ENCODE results near the gene MIB2.
A peak's percentile ranks its signal among the peaks of the same experiment; 100 is the strongest.

Gene MIB2

DNA sequence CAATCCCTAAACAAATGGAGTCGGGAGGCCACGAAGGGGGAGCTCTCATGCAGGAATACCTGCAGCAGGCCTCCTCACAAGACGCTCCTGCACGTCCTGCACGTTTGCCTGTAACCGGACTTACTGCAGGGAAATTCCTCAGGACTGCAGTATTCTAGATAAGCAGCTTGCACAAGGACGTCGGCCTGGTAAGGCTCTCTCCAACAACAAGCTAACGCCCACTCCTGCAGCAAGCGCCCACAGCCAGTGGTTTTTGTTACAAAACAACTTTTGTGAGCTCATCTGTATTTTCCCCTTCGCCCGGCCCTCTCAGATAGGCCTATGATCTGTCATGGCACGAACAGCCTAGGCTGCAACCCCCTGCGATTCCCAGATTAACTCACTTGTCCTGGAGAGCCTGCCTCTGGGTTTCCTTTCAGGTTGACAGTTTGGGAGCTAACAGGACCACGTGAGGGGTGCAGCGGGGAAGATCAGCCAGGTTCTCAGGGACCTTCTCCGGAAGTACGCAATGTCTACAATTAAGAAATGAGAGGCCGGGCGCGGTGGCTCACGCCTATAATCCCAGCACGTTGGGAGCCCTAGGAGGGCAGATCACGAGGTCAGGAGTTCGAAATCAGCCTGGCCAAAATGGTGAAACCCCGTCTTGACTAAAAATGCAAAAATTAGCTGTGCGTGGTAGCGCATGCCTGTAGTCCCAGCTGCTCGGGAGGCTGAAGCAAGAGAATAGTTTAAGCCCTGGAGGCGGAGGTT is 921 bp upstream of the MIB2 start:
- peak; percentile 43 to 44 for DNase-seq (ENCODE audit: low read depth in 2 of 2, low spot score in 1 of 2)

DNA sequence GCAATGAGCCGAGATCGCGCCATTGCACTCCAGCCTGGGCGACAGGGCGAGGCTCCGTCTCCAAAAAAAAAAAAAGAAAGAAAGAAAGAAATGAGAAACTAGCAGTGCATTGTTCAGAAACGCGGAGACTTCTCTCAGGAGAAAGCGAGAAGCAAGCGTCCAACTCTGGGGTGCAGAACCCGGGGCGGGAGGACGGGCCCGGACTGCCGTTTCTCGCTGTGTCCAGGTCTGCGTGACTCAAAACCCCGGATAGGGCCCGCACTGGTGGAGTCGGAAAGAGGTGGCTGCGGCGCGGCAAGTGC is 395 bp upstream of the MIB2 start:
- no peak for DNase-seq (ENCODE audit: low read depth in 2 of 2, low spot score in 1 of 2)

DNA sequence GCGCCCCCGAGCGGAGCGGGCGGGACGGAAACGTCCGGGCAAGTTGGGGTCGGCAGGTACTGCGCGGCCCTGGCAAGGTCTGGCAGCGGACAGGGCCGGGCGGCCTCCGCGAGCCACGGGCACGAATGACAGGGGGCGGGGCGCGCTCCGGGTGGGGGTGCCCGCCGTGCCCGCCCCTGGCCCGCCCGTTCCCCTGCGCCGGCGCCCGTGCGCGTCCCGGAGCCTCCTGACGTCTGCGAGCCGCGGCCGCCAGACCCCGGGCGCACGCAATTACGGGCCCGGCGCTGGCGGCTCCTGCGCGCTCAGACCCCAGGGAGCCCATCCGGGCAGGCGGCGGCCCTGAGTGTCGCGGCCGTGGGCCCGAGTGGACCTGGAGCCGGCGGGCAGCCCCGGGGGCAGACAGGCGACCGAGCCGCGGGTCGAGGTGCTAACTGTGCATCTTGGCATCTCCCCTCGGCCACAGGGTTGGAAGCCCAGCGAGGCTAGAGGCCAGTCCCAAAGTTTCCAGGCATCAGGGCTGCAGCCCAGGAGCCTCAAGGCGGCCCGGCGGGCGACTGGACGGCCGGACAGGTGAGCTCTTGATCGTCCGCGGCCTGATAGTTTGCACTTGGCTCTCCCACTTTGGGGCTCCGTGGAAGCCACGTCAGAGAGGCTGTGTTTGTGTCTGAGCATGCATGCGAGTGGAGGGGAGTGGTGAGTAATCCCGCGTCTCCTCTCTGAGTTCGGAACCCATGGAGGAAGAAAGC is 918 bp downstream of the MIB2 start:
- DNase-seq (ENCODE audit: low read depth in 2 of 2, low spot score in 1 of 2), result no peak

DNA sequence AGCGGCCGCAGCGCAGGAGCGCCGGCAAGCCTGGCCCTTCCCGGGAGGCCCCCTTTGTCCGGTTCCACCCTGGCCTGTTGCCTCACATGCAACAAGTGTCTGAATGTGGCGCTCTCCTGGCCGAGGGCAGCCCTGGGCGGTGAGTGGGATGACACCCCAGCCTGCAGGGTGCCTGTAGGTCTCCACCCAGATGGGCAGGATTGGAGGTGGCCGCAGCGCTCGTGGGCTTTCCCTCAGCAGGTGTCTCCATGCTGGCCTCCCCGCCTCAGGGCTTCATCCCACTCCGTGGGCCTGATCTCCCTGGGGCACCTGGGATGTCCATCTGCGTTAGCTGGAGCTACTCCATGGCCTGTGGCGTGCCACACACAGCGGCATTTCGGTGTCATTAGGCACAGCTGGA is 1.5 kb downstream of the MIB2 start:
- DNase-seq (ENCODE audit: low read depth in 2 of 2, low spot score in 1 of 2), result no peak

DNA sequence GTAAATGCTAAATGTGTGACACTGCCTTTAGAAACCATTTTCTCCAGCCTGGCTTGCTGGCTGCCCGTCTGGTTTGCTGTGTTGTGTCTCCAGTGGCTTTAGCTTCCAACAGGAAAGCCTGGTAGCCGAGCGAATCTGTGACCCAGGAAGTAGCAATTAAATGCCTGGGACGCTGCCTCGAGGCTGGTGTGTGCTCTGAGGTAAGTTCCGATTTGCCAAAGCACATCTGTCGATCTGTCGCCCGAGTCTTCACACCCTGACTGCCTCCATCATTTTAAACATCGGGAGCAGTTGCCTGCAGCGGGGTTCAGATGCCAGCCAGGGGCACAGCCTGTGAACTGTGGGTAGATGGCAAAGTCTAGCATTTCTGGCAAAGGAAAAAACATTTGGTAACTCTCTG is 2.2 kb downstream of the MIB2 start:
- DNase-seq (ENCODE audit: low read depth in 2 of 2, low spot score in 1 of 2), result no peak

DNA sequence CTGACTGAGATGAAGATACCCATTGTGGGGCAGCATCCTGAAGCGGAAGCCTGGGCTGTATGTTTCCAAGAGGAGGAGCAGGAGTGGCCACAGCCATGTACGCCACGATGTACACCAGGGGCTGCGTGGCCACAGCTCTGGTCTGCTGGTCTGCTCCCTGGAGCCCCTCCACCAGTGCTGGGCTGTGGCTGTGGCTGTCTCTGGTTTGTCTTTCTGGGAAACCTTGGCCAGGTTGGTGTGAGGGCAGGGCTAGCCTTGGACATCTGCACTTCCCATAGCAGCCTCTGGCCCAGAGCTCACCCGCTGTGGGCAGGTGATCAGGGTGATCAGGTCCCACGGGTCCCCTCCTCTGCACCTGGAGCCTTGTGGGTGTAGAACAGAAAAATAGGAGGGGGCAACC is 2.6 kb downstream of the MIB2 start:
- DNase-seq (ENCODE audit: low read depth in 2 of 2, low spot score in 1 of 2), result no peak

DNA sequence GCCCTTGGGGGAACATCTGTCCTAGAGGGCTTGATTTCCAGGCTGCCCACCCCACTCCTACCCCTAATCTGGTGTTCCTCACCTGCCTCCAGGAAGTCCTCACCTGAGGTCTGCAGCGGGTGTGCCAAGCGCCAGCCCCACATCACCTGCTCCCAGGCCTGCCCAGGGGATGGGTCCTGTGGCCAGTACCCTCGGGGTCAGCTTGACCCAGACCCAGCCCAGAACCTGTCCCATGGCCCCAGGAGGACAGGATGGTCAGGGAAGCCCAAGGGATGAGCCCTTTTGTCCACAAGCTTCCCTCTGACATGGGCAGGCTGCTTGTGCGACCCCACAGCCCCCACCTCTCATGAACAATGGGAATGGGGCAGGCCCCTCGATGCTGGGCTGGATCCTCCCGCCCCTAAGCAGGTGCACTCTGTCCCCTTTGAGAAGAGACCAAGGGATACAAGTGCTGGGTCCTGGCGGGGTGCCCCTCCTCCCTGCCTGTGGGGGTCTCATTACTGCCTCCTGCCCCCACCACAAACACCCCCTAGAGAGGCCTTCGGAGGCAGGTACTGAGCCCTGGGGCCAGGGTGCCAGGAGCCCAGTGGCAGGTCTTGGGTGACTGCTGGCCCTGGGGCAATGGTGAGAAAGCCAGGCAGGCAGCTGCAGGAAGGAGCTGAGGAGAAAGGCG is 3.2 kb downstream of the MIB2 start:
- DNase-seq (ENCODE audit: low read depth in 2 of 2, low spot score in 1 of 2), result no peak

DNA sequence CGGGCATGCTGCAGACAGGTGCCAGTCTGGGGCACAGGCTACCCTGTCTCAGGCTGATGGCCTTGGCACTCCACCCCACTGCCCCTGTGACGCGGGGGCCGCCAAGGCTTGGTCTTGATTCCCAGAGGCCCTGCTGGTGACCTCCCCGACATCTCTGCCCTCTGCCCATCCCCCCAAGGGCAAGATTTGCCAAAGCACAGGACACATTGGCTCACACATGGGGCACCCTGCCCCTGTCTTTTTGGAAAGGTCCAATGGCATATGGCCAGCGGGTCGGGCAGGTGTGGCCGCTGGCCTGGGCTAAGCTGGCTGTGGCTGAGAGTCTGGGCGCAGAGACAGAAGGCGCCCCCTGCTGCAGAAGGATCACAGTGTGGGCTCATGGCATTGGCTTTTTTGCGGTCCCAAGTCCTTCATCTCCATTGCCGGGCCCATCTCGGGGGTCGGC is 4.6 kb downstream of the MIB2 start:
- DNase-seq (ENCODE audit: low read depth in 2 of 2, low spot score in 1 of 2), result no peak

DNA sequence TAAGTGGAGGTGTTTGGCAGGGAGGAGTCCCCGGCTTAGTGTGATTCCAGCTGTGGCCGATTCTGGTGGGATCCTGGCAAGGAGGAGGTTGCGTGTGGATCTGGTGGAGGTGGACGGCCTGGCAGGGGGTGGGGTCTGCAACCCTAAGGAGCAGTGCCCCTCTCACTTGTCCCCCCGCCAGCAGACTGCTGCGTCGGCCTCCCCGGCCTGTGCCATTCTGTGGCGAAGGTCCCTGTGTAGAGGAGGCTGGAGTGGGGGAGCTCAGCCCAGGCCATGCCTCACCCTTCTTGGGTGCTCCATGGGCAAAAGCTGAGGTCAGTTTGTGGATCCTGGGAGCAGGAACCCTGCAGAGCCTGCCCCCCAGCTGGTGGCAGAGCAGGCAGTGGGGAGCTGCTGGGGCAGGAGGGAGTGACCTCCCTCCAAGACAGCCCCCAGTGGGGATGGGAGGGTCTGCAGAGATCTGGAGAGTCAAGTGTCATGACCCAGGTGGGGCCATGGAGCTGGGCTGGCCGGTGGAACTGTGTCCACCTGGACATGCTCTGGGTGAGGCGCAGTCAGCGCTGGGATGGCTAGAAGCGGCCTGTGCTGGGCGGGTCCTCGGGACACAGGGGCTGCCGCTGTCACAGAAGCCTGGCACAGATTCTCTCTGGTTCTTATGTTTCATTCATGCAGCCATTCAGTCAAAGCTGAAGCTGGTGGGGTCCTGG is 5.3 kb downstream of the MIB2 start:
- no peak for DNase-seq (ENCODE audit: low read depth in 2 of 2, low spot score in 1 of 2)

DNA sequence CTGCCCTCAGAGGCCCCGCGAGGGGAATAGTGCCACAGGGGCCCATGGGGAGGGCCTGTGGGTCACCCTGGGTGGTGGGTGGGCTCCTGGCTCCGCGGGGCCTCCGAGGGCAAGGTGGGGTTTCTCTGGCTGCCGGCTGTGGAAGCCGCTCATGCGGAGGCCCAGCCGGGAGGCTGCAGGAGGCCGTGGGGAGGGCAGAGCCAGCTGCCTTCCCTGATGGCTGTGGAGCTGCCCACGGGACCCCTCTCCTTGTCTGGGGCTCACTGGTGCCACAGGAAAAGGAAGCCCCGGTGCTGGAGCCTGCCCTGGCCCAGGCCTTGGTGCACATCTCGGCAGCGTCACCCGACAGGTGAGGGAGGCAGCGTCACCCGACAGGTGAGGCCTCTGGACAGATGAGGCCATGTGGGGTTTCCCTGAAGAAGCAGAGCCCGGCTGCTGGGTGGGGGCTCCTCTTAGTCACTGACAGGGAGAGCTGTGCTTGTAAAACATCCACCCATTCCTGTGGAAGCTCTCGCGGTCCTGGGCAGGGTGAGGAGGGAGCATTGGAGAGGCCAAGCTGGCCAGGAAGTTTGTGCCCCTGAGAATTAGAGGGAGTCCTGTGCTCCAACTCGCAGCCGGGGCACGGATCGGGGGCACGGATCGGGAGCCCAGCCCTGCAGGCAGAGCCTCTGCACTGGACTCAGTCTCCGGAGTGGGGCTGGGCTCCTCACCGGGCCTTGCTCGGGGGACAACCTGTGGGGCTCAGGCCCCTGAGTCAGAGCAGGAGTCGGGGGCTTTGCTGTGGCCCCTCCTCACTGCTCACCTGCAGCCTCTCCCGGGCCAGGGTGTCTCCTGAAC is 6.1 kb downstream of the MIB2 start:
- DNase-seq (ENCODE audit: low read depth in 2 of 2, low spot score in 1 of 2), result no peak

DNA sequence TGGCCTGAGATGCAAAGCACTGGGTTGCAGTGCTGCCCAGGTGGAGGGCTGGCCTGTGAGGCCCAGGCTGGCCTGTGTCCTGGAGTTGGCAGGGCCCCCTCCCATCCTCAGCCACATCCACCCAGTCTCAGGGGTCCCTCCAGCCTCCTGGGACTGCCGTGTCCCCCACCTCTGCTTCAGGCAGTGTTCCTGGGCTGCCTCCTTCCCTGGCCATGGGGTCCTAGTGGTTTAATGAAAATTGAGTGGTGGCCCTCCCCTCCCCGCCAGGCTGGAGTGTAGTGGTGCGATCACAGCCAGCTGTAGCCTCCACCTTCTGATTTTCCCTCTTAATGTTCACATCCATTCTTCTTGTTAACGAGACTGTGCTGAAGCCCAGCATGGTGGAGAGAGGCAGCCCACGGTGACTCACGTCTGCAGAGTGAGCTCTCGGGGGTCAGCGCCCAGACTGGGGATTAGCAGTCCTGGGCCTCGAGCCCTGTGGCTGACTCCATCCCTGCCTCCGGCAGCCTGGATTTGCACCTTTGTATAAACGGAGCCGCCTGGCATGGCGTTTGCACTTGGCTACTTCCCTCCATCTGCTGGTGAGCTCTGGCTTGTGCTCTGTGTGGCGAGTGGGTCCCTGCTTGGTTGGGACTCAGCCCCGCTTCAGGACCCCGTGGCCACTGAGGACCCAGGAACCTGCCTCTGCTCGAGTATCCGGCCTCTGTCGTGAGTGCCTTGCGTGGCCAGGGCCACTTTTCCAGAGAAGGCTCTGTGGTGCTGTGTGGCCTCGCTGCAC is 6.9 kb downstream of the MIB2 start:
- no peak for DNase-seq (ENCODE audit: low read depth in 2 of 2, low spot score in 1 of 2)

DNA sequence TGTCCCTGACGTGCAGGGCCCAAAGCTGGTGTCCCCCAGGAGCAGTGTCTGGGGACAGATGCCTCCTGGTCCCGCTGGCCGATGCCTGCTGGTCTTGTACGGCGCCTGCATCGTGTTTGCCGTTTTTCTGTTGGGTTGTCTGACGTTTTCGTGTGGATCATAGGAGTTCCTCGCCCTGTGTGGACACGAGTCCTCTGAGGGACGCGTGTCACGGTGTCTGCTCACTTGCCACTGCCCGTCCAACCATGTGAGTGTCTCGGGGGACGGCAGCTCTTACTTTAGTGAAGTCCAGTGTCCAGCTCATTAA is 7.4 kb downstream of the MIB2 start:
- DNase-seq (ENCODE audit: low read depth in 2 of 2, low spot score in 1 of 2), result no peak

DNA sequence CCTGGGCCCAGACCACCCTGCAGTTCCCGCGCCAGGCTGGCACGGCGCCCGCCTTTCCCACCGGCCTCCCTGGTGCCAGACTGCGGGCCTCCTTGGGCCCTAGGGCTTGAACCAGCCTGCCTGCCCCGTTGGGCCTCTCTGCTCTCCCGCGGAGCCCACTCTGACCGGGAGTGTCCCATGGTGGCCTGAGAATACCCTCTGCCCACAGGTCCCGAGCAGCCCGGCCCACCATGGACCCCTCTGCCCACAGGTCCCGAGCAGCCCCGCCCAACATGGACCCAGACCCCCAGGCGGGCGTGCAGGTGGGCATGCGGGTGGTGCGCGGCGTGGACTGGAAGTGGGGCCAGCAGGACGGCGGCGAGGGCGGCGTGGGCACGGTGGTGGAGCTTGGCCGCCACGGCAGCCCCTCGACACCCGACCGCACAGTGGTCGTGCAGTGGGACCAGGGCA is 7.9 kb downstream of the MIB2 start:
- no peak for DNase-seq (ENCODE audit: low read depth in 2 of 2, low spot score in 1 of 2)

DNA sequence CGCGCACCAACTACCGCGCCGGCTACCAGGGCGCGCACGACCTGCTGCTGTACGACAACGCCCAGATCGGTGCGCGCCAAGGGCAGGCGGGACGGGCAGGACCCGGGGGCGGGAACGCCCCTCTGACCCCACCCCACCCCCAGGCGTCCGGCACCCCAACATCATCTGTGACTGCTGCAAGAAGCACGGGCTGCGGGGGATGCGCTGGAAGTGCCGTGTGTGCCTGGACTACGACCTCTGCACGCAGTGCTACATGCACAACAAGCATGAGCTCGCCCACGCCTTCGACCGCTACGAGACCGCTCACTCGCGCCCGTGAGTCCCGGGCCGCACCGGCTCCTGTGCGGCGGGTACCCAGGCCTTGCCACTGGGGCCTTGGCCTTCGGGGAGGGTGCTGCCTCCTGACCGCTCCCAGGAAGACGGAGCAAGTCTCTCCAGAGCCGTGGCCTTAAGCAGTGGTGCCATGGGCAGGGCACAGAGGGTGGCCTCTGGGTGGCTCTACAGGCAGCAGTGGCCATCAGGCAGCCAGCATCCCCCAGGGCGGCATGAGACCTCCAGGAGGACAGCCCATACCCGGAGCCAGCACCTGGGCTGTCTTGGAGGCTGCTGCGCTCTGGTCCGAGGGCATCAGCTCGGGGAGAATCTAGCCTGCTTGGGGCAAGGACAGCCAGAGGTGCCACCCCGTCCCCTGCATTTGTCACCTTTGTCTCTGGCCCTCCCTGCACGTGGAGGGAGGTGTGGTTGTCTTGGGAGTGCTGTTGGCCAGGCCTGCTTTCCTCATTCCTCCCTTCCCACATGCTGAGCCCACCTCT is 8.5 kb downstream of the MIB2 start:
- DNase-seq (ENCODE audit: low read depth in 2 of 2, low spot score in 1 of 2), result no peak

DNA sequence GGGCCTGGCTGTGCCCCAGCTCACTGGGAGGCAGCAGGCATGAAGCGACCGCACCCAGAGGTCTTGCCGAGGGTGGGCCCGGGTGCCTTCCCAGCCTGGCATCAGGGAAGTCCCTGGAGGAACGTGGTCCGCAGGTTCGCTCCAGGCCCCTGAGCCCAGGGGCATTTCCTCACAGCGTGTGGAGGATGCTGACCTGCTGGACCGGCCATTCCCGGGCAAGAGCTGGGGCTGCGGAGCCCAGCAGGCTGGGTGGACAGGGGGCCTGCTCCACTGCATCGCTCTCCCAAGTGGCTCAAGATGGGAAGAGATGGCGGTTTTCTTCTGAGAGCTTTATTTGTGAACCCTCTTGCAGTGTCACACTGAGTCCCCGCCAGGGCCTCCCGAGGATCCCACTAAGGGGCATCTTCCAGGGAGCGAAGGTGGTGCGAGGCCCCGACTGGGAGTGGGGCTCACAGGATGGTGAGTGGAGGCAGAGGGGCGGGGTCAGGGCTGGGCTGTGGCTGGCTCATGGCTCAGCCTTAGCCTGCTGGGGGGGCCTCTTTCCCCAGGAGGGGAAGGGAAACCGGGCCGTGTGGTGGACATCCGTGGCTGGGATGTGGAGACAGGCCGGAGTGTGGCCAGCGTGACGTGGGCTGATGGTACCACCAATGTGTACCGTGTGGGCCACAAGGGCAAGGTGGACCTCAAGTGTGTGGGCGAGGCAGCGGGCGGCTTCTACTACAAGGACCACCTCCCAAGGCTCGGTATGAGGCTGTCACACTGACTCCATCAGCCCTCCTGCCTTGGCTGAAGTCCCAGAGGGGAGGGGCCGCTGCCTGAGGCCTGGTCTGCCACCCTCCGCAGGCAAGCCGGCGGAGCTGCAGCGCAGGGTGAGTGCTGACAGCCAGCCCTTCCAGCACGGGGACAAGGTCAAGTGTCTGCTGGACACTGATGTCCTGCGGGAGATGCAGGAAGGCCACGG is 9.4 kb downstream of the MIB2 start:
- DNase-seq (ENCODE audit: low read depth in 2 of 2, low spot score in 1 of 2), result no peak

DNA sequence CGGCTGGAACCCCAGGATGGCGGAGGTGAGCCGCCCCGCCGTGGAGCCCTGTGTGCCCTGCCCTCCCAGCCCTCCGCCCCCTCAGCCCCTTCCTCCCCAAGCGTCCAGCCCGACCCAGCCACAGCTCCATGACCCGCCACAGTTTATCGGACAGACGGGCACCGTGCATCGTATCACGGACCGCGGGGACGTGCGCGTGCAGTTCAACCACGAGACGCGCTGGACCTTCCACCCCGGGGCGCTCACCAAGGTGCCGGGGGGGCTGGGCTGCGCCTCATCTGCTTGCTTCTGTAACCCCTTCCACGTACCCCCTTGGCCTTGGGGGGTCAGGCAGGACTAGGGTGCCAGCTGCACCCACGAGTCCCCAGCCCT is 10.1 kb downstream of the MIB2 start:
- DNase-seq (ENCODE audit: low read depth in 2 of 2, low spot score in 1 of 2), result no peak

DNA sequence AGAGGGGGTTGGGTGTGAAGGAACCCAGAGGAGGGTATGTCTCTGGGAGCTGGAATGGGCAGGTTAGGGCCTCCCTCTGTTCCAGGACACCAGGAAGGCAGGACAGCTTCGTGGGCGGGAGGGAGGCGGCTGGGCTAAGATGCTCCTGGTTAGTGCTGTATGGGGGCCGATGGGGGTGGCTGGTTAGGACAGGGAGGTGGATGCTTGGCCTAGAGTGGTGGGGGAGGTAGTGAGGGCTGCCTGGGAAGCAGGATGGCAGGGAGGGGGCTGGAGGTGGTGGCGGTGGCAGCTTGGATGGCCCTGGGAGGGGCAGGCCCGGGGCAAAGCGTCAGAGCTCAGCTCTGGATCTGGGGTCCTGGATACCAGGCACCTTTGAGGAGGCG is 10.5 kb downstream of the MIB2 start:
- no peak for DNase-seq (ENCODE audit: low read depth in 2 of 2, low spot score in 1 of 2)

Data from stimulated activated CD8-positive, alpha-beta memory T cell treated with anti-CD3 and anti-CD28 coated beads, Interleukin-4, amount 100 ng/mL, for 4 hours (primary cell).